WTC11 (cell line): ENCODE results near the gene CPLX3.

ENCODE experiments used
- CTCF ChIP-seq: fragments of 200-600 bp; IDR thresholded peaks from 2 replicates; pipeline ENCODE4 v1.8.0; 2022; ENCODE audit warnings: antibody characterized with exemption
- ERG ChIP-seq: fragments of 250-450 bp; sonication (Bioruptor Pico); IDR thresholded peaks from 2 replicates; pipeline ENCODE4 v1.8.0; 2021; ENCODE audit warnings: mild to moderate bottlenecking
- SP1 ChIP-seq: sonication (generic); formaldehyde crosslinking; conservative IDR thresholded peaks from 2 replicates; pipeline ENCODE4 v1.8.1; 2022; ENCODE audit warnings: missing genetic modification reagents

GRCh38 chr15:74808840-74809229 lies 17.6 kb upstream of the CPLX3 start:
- TF ChIP-seq SP1 (CRISPR knock-in tag), result no peak
- no peak for TF ChIP-seq ERG (CRISPR knock-in tag)
- no peak for TF ChIP-seq CTCF
